ENCODE data around the gene CHD2.
A peak's percentile ranks its signal among the peaks of the same experiment; 100 is the strongest.

CHD2 gene

GRCh38 chr15:93033434-93034045 is 133.4 kb downstream of the CHD2 start:
- TF ChIP-seq REST (IDR thresholded peaks at IDR 0.05; ENCODE audit: insufficient read depth in 1 of 2, low read depth in 2 of 2, low read length in 2 of 2) (no peak), FOXP2 (optimal IDR thresholded peaks at IDR 0.05; ENCODE audit: borderline replicate concordance, extremely low read depth, extremely low read length, insufficient read depth) (no peak), POLR2AphosphoS5 (IDR thresholded peaks at IDR 0.05; ENCODE audit: low read depth, low read length) (no peak), TAF1 (IDR thresholded peaks at IDR 0.05; ENCODE audit: borderline replicate concordance, insufficient read depth, low read length) (no peak), SIN3A (IDR thresholded peaks at IDR 0.05; ENCODE audit: borderline replicate concordance, insufficient read depth, low read length) (no peak)

- TF ChIP-seq TAF1 (IDR thresholded peaks at IDR 0.05; ENCODE audit: borderline replicate concordance, insufficient read depth, low read length): no peak
- TF ChIP-seq FOXP2 (optimal IDR thresholded peaks at IDR 0.05; ENCODE audit: borderline replicate concordance, extremely low read depth, extremely low read length, insufficient read depth): no peak
- TF ChIP-seq REST (IDR thresholded peaks at IDR 0.05; ENCODE audit: insufficient read depth in 1 of 2, low read depth in 2 of 2, low read length in 2 of 2): no peak
- TF ChIP-seq POLR2AphosphoS5 (IDR thresholded peaks at IDR 0.05; ENCODE audit: low read depth, low read length): no peak
- no peak for TF ChIP-seq SIN3A (IDR thresholded peaks at IDR 0.05; ENCODE audit: borderline replicate concordance, insufficient read depth, low read length)
Measured at GRCh38 chr15:93034512-93034911, 134.4 kb downstream of the CHD2 start.

- TF ChIP-seq REST (IDR thresholded peaks at IDR 0.05; ENCODE audit: insufficient read depth in 1 of 2, low read depth in 2 of 2, low read length in 2 of 2) (no peak), TAF1 (IDR thresholded peaks at IDR 0.05; ENCODE audit: borderline replicate concordance, insufficient read depth, low read length) (no peak), SIN3A (IDR thresholded peaks at IDR 0.05; ENCODE audit: borderline replicate concordance, insufficient read depth, low read length) (no peak), FOXP2 (optimal IDR thresholded peaks at IDR 0.05; ENCODE audit: borderline replicate concordance, extremely low read depth, extremely low read length, insufficient read depth) (no peak), POLR2AphosphoS5 (IDR thresholded peaks at IDR 0.05; ENCODE audit: low read depth, low read length) (no peak)
Measured at GRCh38 chr15:93035092-93035915, 135.2 kb downstream of the CHD2 start.

GRCh38 chr15:93035953-93036810 is 136.1 kb downstream of the CHD2 start:
- TF ChIP-seq SIN3A (IDR thresholded peaks at IDR 0.05; ENCODE audit: borderline replicate concordance, insufficient read depth, low read length) (no peak), REST (IDR thresholded peaks at IDR 0.05; ENCODE audit: insufficient read depth in 1 of 2, low read depth in 2 of 2, low read length in 2 of 2) (no peak), TAF1 (IDR thresholded peaks at IDR 0.05; ENCODE audit: borderline replicate concordance, insufficient read depth, low read length) (no peak), POLR2AphosphoS5 (IDR thresholded peaks at IDR 0.05; ENCODE audit: low read depth, low read length) (no peak), FOXP2 (optimal IDR thresholded peaks at IDR 0.05; ENCODE audit: borderline replicate concordance, extremely low read depth, extremely low read length, insufficient read depth) (peak; percentile 24)

Data from PFSK-1 (cell line).